ENCODE data around the gene NUBPL. TPM values are rescaled to one million over a fixed set of nuclear protein-coding genes. Genes with fewer than 3 reads are reported as not detected.

The NUBPL gene
- polyA plus RNA-seq, 1 of the 3 experiments (the other 2 are of a cell fraction) = 4.0 TPM

GRCh38 chr14:31884238-31884637 is 323.0 kb downstream of the NUBPL start (continued):
- TF ChIP-seq USF2 (IDR thresholded peaks at IDR 0.05; ENCODE audit: borderline replicate concordance, low read depth, low read length) = no peak
- no peak for TF ChIP-seq SMC3 (IDR thresholded peaks at IDR 0.05; ENCODE audit: low read depth, low read length)
- TF ChIP-seq CTCF (IDR thresholded peaks at IDR 0.05) = no peak
- no peak for TF ChIP-seq GABPA (IDR thresholded peaks at IDR 0.05; ENCODE audit: low read depth)
- no peak for TF ChIP-seq POLR2AphosphoS5 (IDR thresholded peaks at IDR 0.05; ENCODE audit: low read depth, low read length)

- Histone ChIP-seq H3K9ac (no peak overlapping the region), H3F3A (replicated peaks; ENCODE audit: insufficient read depth) (peaks cover 19% of the 10 kb centered on the region), H3K4me3 (ENCODE audit: low read depth in 2 of 2, low read length in 1 of 2) (no peak overlapping the region), H3K9me2 (no peaks in the 10 kb centered on the region), H3K27me3 (ENCODE audit: insufficient read depth) (peaks cover 5% of the 10 kb centered on the region; the same call in 1 of the 2 replicates), H3K79me2 (ENCODE audit: insufficient read depth) (no peaks in the 10 kb centered on the region), H3K4me2 (no peak overlapping the region), H4K20me1 (ENCODE audit: insufficient read depth) (no peaks in the 10 kb centered on the region), H2AFZ (ENCODE audit: low read depth) (no peak overlapping the region), H3K36me3 (replicated peaks in 1 of 2; ENCODE audit: control insufficient read depth in 1 of 2, insufficient read depth in 2 of 2, low read length in 1 of 2) (no peaks in the 10 kb centered on the region), H3K27ac (ENCODE audit: low read depth in 2 of 2, low read length in 1 of 2) (no peak overlapping the region), H3K9me3 (no peaks in the 10 kb centered on the region), H3K4me1 (ENCODE audit: control insufficient read depth in 1 of 2, insufficient read depth in 2 of 2, low read depth in 1 of 2, low read length in 1 of 2) (peaks cover 0 to 18% of the 10 kb centered on the region in 2 experiments; a peak in 2 of 4 replicates)
- DNase-seq = no peak
- TF ChIP-seq EZH2phosphoT487 (IDR thresholded peaks at IDR 0.05; ENCODE audit: borderline replicate concordance, low read depth) (no peak), RXRA (IDR thresholded peaks at IDR 0.05; ENCODE audit: borderline replicate concordance, low read depth) (no peak), SIN3A (IDR thresholded peaks at IDR 0.05; ENCODE audit: borderline replicate concordance, low read depth, low read length) (no peak), TAF1 (IDR thresholded peaks at IDR 0.05; ENCODE audit: borderline replicate concordance, low read depth, low read length) (no peak), JUND (IDR thresholded peaks at IDR 0.05) (peak; percentile 15; the same call in 1 of the 2 replicates), CTCF (IDR thresholded peaks at IDR 0.05) (no peak), RFX5 (IDR thresholded peaks at IDR 0.05; ENCODE audit: low read length) (no peak), EP300 (IDR thresholded peaks at IDR 0.05; ENCODE audit: borderline replicate concordance in 1 of 2, low read depth in 1 of 2, low read length in 1 of 2) (no peak), PBX3 (IDR thresholded peaks at IDR 0.05) (no peak), NRF1 (IDR thresholded peaks at IDR 0.05; ENCODE audit: low read depth, low read length) (no peak), SMC3 (IDR thresholded peaks at IDR 0.05; ENCODE audit: low read depth, low read length) (no peak), ELF1 (IDR thresholded peaks at IDR 0.05) (no peak), MAX (IDR thresholded peaks at IDR 0.05; ENCODE audit: low read depth) (no peak), MEF2A (IDR thresholded peaks at IDR 0.05; ENCODE audit: borderline replicate concordance, low read depth) (no peak), FOSL2 (IDR thresholded peaks at IDR 0.05; ENCODE audit: borderline replicate concordance, low read depth) (peak; percentile 11; the same call in 1 of the 2 replicates)
- WGBS (ENCODE audit: low lambda C conversion rate) = 82% methylated on average over 7 of the region's 7 CpGs
- POLR2A ChIA-PET = no interaction called here
- CTCF ChIA-PET = no interaction called here
Measured at GRCh38 chr14:31884776-31885379, 323.7 kb downstream of the NUBPL start.
